ENCODE results near the gene EFHC2. TPM values are rescaled to one million over a fixed set of nuclear protein-coding genes. Genes with fewer than 3 reads are reported as not detected.
"Not testable (repeated sequence)": the region's sequence is repeated elsewhere in the genome, so short reads cannot be mapped to it uniquely, and the experiment has no call there.

Gene EFHC2
- total RNA-seq, 1 donor from 2014 or later = 0.81 TPM

- H3K4me3 ChIP-seq (ENCODE audit: low read depth, low read length) = no peak overlapping the region
- DNase-seq (ENCODE audit: low read depth) = no peak
- no peak for TF ChIP-seq CTCF (conservative IDR thresholded peaks at IDR 0.05; ENCODE audit: low read depth, low read length)
Observed at GRCh38 chrX:44202596-44202995, 140.9 kb downstream of the EFHC2 start.

- DNase-seq (ENCODE audit: low read depth) = no peak
- H3K4me3 ChIP-seq (ENCODE audit: low read depth, low read length) = no peak overlapping the region
- no peak for TF ChIP-seq CTCF (conservative IDR thresholded peaks at IDR 0.05; ENCODE audit: low read depth, low read length)
Observed at GRCh38 chrX:44189116-44189515, 154.4 kb downstream of the EFHC2 start.

GRCh38 chrX:44187915-44188314 lies 155.6 kb downstream of the EFHC2 start:
- H3K4me3 ChIP-seq (ENCODE audit: low read depth, low read length); DNase-seq (ENCODE audit: low read depth): not testable (repeated sequence)

DNA sequence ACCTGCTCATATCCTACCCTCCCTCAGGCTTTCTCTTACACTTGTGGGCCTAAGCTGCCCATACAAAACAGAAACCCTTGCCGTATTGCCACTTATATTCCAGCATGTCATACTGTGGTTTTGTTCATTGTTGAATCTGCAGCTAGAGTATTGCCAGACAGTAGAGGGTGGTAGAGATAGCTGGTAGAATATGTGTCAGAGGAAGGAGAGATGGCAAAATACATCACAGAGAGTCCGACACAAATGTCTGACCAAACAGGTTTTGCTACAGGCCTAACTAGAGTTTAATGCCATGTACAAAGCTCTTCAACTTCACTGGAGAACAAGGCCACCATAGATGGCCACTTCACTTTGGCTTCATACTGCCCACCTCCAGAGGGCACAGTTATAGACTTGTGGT lies 160.1 kb downstream of the EFHC2 start:
- no peak for DNase-seq (ENCODE audit: low read depth)
- peak; percentile 16 for TF ChIP-seq CTCF (conservative IDR thresholded peaks at IDR 0.05; ENCODE audit: low read depth, low read length)
- no peak overlapping the region for H3K4me3 ChIP-seq (ENCODE audit: low read depth, low read length)

GRCh38 chrX:44178274-44179053 lies 165.0 kb downstream of the EFHC2 start:
- no peak for TF ChIP-seq CTCF (conservative IDR thresholded peaks at IDR 0.05; ENCODE audit: low read depth, low read length)
- DNase-seq (ENCODE audit: low read depth) = no peak
- no peak overlapping the region for H3K4me3 ChIP-seq (ENCODE audit: low read depth, low read length)

DNA sequence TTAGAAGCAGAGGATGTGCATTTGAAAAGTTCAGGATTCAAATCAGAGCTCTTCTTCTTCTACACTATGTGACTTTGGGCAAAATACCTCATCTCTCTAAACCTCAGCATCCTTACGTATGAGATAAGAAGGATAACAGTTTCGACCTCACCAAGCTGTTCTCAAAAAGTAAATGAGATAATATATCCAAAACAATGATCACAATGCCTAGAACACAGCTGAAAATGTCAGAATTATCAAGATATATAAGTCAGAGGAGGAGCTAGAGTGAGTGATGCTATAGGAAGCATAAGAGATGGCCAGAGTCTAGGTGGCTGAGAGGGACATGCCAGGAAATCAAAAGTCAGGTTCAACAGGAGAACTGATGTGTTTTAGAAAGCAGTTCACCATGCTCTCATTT lies 168.0 kb downstream of the EFHC2 start:
- no peak for DNase-seq (ENCODE audit: low read depth)
- no peak overlapping the region for H3K4me3 ChIP-seq (ENCODE audit: low read depth, low read length)
- no peak for TF ChIP-seq CTCF (conservative IDR thresholded peaks at IDR 0.05; ENCODE audit: low read depth, low read length)

DNA sequence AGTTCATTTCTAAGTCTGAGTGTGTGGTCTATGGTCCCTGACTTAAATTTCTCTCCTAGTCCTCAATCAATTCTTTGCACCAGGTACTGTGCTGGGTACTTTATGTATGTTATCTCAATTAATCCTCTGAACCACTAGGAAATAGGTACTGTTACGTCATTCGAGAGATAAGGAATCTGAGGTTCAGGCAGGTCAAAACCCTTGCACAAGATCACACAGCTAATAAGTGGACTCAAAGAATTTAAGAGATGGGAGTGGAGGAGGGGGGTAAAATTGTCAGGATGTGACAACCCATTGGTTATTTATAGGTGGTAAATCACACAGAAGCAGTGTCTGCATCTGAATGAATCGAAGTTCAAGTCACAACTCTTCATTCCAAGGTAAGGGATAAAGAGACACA lies 169.4 kb downstream of the EFHC2 start:
- no peak overlapping the region for H3K4me3 ChIP-seq (ENCODE audit: low read depth, low read length)
- TF ChIP-seq CTCF (conservative IDR thresholded peaks at IDR 0.05; ENCODE audit: low read depth, low read length) = no peak
- no peak for DNase-seq (ENCODE audit: low read depth)

All from epithelial cell of proximal tubule (primary cell).